Prostate gland (tissue), 2 donors: ENCODE results near the gene TMCO4.

Experiments used
- CTCF ChIP-seq, 4 experiments: fragments of 200-600 bp in 2 of 4; fragments of 450-650 bp in 2 of 4; sonication (generic) in 2 of 4; IDR thresholded peaks; 1 replicate in 3 of 4; 2 replicates in 1 of 4; pipeline ENCODE4 v1.5.1; 2016 to 2019; ENCODE audit warnings: antibody characterized with exemption in 4 of 4, mild to moderate bottlenecking in 2 of 4, moderate library complexity in 2 of 4
- POLR2AphosphoS5 ChIP-seq: sonication (generic); formaldehyde crosslinking; IDR thresholded peaks from one replicate; pipeline ENCODE4 v1.6.1; 2017; ENCODE audit warnings: antibody characterized with exemption

GRCh38 chr1:19636065-19636464, 163.7 kb downstream of the TMCO4 start:
- TF ChIP-seq POLR2AphosphoS5 (no peak), CTCF (IDR thresholded peaks at IDR 0.05) (no peak)
